ENCODE data around the gene PTPRN2. TPM values are rescaled to one million over a fixed set of nuclear protein-coding genes. Genes with fewer than 3 reads are reported as not detected.
"Not testable (repeated sequence)": the region's sequence is repeated elsewhere in the genome, so short reads cannot be mapped to it uniquely, and the experiment has no call there.

PTPRN2 gene
- total RNA-seq, 2 experiments from 2014 or later: 0.46 to 0.51 TPM

DNA sequence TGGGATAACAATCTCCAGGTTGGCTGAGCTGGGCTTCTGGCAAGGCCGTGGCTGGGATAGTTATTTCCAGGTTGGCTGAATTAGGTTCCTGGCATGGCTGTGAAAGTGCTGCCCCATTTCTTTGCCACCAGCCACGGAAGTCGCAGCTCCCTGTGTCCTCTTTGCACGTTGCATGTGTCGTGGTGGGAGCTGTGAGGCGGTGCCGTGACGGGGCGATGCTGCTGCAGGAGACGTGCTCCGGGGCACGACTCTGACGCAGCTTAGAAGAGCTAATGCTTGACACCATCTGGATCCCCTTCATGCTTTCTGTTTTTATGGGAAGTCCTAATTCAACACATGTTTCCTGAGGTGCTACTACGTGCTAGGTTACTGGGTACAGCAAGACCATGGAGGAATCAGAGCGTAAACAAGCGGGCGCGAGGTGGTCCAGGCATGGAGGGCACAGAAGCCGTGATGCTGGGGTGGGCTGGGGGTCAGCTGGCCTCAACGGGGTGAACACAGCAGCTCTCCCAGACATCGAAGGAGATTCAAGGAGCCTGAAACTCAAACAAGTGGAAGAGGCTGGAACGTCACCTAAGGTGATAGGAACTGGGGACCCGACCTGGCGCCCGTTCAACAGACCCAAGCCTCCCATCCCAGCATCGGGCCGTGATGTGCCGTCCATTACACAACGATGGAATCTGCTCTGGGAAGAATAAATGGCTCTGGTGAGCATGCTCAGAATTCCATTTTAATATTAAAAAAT lies 843.7 kb downstream of the PTPRN2 start:
- DNase-seq (no peak), ATAC-seq (no peak)
- CTCF ChIA-PET: no interaction called here
- intact Hi-C loops (cut with DNase I, micrococcal nuclease): loop anchor here in 1 of 2 experiments (10.0 kb wide), 1 partner anchor 61 kb away; no protein-coding TSS in a partner anchor
- Mint-ChIP-seq H3K36me3 (ENCODE audit: low read depth) (no peaks in the 10 kb centered on the region), H3K27ac (no peak overlapping the region), H3K27me3 (no peaks in the 10 kb centered on the region), H3K4me1 (no peaks in the 10 kb centered on the region), H3K4me3 (no peak overlapping the region), H3K9me3 (ENCODE audit: low read depth) (no peaks in the 10 kb centered on the region)
- POLR2A ChIA-PET: no interaction called here

GRCh38 chr7:157740251-157740798 lies 847.3 kb downstream of the PTPRN2 start:
- Mint-ChIP-seq H3K4me1 (no peaks in the 10 kb centered on the region), H3K27me3 (peaks cover 4% of the 10 kb centered on the region), H3K9me3 (ENCODE audit: low read depth) (no peaks in the 10 kb centered on the region), H3K4me3 (no peak overlapping the region), H3K36me3 (ENCODE audit: low read depth) (no peaks in the 10 kb centered on the region), H3K27ac (no peak overlapping the region)
- POLR2A ChIA-PET: no interaction called here
- CTCF ChIA-PET: interaction anchor here (1.1 kb wide), 1 partner anchor 325 kb away, joined by 4 read pairs; no protein-coding TSS in a partner anchor
- DNase-seq (no peak), ATAC-seq (no peak)
- intact Hi-C loops (cut with DNase I, micrococcal nuclease): loop anchor here in 1 of 2 experiments (10.0 kb wide), 1 partner anchor 64 kb away; no protein-coding TSS in a partner anchor

DNA sequence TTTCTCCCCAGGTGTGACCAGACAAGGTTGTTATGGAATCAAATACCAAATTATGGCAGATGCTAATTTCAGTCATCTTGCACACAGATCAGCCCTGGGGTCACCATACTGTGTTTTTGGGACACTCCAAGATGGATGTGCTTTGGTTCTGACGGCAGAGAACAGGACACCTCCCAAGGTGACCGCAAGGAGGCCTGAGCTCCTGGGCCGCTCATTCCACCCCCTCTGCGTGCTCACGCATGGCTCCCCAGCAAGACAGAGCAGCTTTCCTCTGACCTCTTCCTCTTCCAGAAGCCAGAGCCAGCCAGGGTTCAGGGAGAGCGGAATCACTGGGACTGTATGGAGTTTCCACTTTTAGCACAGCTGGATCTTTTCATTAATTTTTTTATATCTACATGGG lies 848.0 kb downstream of the PTPRN2 start:
- no peak overlapping the region for H3K27ac Mint-ChIP-seq

DNA sequence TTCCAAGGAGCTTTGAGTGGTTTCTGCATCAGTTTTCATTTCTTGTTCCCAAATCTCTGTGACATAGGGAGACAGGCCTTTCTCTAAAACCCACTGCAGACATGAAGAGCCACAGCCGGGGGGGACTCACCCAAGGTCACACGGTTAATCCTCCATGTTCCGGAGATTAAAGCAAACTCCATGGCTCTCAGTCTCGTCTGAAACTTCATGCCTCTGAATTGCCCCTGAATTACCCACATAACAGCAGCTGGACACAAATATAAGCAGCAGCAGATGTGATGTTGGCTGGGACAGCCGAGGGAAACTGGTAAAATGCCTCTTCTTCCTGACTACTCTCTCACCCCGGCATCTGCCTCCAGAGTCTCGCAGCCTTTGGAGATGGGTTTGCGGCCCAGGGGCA lies 848.6 kb downstream of the PTPRN2 start:
- intact Hi-C loops (cut with DNase I, micrococcal nuclease): no loop called here
- no peaks in the 10 kb centered on the region for H3K4me1 Mint-ChIP-seq
- H3K4me3 Mint-ChIP-seq: no peak overlapping the region
- H3K27me3 Mint-ChIP-seq: peaks cover 4% of the 10 kb centered on the region
- POLR2A ChIA-PET: no interaction called here
- no peaks in the 10 kb centered on the region for H3K9me3 Mint-ChIP-seq (ENCODE audit: low read depth)
- ATAC-seq (no peak), DNase-seq (no peak)
- no peak overlapping the region for H3K27ac Mint-ChIP-seq
- H3K36me3 Mint-ChIP-seq (ENCODE audit: low read depth): no peaks in the 10 kb centered on the region
- CTCF ChIA-PET: no interaction called here

More for the DNA sequence above, 848.0 kb downstream of the PTPRN2 start:
- ChIA-PET CTCF (no interaction called here), POLR2A (no interaction called here)
- intact Hi-C loops (cut with DNase I, micrococcal nuclease): loop anchor here in 1 of 2 experiments (10.0 kb wide), 1 partner anchor 65 kb away; no protein-coding TSS in a partner anchor
- no peak for DNase-seq
- Mint-ChIP-seq H3K4me1 (no peaks in the 10 kb centered on the region), H3K4me3 (no peak overlapping the region), H3K27me3 (peaks cover 4% of the 10 kb centered on the region), H3K9me3 (ENCODE audit: low read depth) (no peaks in the 10 kb centered on the region), H3K36me3 (ENCODE audit: low read depth) (no peaks in the 10 kb centered on the region)
- no peak for ATAC-seq

DNA sequence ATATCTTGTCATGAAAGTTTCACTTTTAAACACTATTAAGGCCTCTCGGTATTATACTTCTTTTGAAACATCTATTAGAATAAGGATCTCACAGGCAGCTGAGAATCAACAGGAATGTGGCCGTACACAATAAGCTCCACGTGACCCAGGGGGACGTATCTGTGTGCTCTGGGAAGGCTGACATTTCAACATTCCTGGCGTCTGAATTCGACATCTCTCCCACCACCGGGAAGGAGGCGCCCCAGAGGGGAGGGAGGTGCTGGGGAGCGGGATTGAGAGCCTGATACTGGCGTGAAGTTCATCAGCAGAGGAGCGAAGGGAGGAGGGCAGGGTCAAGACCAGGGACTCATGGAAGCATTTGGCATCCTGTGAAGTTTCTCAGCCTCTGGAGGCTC lies 849.6 kb downstream of the PTPRN2 start:
- H3K4me1 Mint-ChIP-seq: no peaks in the 10 kb centered on the region
- peaks cover 4% of the 10 kb centered on the region for H3K27me3 Mint-ChIP-seq
- no peak overlapping the region for H3K27ac Mint-ChIP-seq
- H3K9me3 Mint-ChIP-seq (ENCODE audit: low read depth): no peaks in the 10 kb centered on the region
- ChIA-PET POLR2A (no interaction called here), CTCF (no interaction called here)
- H3K36me3 Mint-ChIP-seq (ENCODE audit: low read depth): no peaks in the 10 kb centered on the region
- intact Hi-C loops (cut with DNase I, micrococcal nuclease): no loop called here
- no peak overlapping the region for H3K4me3 Mint-ChIP-seq
- DNase-seq: no peak
- ATAC-seq: no peak

- no peak overlapping the region for H3K27ac Mint-ChIP-seq
- POLR2A ChIA-PET: no interaction called here
- no peak for DNase-seq
- no peaks in the 10 kb centered on the region for H3K9me3 Mint-ChIP-seq (ENCODE audit: low read depth)
- no peak overlapping the region for H3K4me3 Mint-ChIP-seq
- H3K4me1 Mint-ChIP-seq: no peaks in the 10 kb centered on the region
- H3K27me3 Mint-ChIP-seq: peaks cover 4% of the 10 kb centered on the region
- ATAC-seq: no peak
- CTCF ChIA-PET: interaction anchor here (0.6 kb wide), 1 partner anchor 7 kb away, joined by 3 read pairs; no protein-coding TSS in a partner anchor
- intact Hi-C loops (cut with DNase I, micrococcal nuclease): no loop called here
- H3K36me3 Mint-ChIP-seq (ENCODE audit: low read depth): no peaks in the 10 kb centered on the region
Measured at GRCh38 chr7:157737151-157738065, 850.2 kb downstream of the PTPRN2 start.

DNA sequence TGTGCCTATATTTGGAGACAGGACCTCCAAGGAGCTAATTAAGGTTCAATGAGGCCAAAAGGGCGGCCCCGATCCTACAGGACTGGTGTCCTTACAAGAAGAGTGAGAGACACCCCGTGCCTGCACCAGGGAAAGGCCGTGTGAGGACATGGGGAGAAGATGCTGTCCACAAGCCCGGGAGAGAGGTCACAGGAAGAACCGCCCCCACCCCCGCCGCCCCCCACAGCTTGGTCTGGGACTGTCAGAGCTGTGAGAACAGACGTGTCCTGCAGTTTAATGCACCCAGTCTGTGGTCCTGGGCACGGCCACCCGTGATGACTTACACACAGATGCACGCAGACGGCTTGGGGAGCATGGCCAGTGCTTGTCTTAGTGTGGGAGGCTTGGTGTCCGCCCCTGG lies 851.3 kb downstream of the PTPRN2 start:
- no peak for ATAC-seq

DNA sequence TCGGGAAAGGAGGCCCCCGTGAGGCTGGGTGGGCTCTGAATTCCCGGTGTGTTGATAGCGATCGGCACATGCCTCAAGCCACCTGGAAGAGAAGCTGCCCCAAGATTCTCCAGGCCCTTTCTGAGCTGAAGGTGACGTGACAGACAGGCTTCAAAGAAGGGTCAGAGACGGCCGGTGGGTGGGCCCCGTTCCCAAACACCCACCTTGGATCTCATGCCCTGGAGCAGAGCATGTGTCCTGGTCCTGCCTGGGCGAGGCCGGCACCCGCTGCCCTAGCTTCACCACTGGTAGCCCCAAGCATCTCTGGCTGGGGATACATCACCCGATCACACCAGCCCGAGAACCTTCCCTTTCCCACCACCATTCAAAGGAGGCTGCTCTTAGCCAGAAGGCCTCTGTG lies 851.8 kb downstream of the PTPRN2 start:
- Mint-ChIP-seq H3K9me3 (ENCODE audit: low read depth) (no peaks in the 10 kb centered on the region), H3K36me3 (ENCODE audit: low read depth) (no peaks in the 10 kb centered on the region), H3K27me3 (peaks cover 4% of the 10 kb centered on the region), H3K4me1 (no peaks in the 10 kb centered on the region), H3K27ac (no peak overlapping the region), H3K4me3 (no peak overlapping the region)
- ChIA-PET CTCF (no interaction called here), POLR2A (no interaction called here)
- intact Hi-C loops (cut with DNase I, micrococcal nuclease): no loop called here
- no peak for DNase-seq
- no peak for ATAC-seq

More for the DNA sequence above, 851.3 kb downstream of the PTPRN2 start:
- intact Hi-C loops (cut with DNase I, micrococcal nuclease): no loop called here
- H3K27me3 Mint-ChIP-seq: peaks cover 4% of the 10 kb centered on the region
- DNase-seq: no peak
- H3K27ac Mint-ChIP-seq: no peak overlapping the region
- H3K4me3 Mint-ChIP-seq: no peak overlapping the region
- CTCF ChIA-PET: no interaction called here
- H3K9me3 Mint-ChIP-seq (ENCODE audit: low read depth): no peaks in the 10 kb centered on the region
- POLR2A ChIA-PET: no interaction called here
- H3K36me3 Mint-ChIP-seq (ENCODE audit: low read depth): no peaks in the 10 kb centered on the region
- no peaks in the 10 kb centered on the region for H3K4me1 Mint-ChIP-seq

DNA sequence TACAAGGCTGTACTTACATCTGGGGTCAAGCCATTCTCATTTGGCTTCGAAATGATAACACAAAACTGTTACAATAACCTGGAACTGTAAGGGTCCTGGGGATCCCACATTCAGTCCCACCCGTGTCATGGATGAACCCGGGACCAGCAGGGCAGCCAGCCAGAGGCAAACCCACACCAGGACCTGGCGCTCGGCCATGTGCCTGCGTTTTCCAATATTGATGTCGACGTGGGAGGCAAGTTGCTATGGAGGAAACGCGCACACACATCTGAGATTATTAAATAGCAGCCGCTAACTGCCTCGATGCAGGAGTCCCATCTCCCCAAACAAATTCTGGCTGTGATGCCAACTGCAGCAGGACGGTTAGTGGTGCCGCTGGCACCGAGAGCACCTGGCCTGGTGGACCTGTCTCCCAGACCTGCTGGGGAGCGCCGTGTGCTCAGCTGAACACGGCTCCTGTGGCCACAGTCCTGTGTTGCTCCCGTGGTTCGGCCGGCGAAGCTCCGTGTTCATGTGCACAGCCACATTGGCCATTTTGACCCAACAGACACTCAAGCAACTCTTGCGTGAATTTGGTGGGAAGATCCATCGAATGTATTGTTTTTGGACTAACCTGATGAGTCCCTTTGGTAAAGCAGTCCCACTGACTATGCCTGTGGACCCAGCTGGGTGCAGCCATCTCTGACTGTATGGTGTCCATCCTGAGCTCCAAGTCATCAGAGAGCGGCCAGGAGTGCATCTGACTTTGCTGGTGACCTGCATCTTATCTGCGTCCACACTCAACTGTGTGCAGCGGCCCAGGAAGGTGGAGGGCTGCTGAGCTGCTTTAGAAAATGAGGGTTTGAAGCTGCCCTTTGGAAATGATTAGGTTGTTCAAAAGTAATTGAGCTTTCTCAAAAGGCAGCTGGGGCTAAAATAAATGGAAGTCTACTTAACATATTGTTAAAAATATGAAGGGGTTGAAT lies 852.7 kb downstream of the PTPRN2 start:
- H3K36me3 Mint-ChIP-seq (ENCODE audit: low read depth): no peaks in the 10 kb centered on the region
- no peaks in the 10 kb centered on the region for H3K4me1 Mint-ChIP-seq
- no peak overlapping the region for H3K27ac Mint-ChIP-seq
- intact Hi-C loops (cut with DNase I, micrococcal nuclease): no loop called here
- ATAC-seq (no peak), DNase-seq (no peak)
- CTCF ChIA-PET: no interaction called here
- POLR2A ChIA-PET: no interaction called here
- H3K27me3 Mint-ChIP-seq: peaks cover 4% of the 10 kb centered on the region
- no peak overlapping the region for H3K4me3 Mint-ChIP-seq
- H3K9me3 Mint-ChIP-seq (ENCODE audit: low read depth): no peaks in the 10 kb centered on the region

DNA sequence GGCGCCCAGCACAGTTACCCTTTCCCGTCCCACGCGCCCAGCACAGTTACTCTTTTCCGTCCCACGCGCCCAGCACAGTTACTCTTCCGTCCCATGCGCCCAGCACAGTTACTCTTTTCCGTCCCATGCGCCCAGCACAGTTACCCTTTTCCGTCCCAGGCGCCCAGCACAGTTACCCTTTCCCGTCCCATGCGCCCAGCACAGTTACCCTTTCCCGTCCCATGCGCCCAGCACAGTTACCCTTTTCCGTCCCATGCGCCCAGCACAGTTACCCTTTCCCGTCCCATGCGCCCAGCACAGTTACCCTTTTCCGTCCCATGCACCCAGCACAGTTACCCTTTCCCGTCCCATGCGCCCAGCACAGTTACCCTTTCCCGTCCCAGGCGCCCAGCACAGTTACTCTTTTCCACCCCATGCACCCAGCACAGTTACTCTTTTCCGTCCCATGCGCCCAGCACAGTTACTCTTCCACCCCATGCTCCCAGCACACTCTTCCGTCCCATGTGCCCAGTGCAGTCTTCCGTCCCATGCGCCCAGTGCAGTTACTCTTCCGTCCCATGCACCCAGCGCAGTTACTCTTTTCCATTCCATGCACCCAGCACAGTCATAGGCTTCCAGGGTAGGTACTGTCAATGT lies 853.7 kb downstream of the PTPRN2 start:
- H3K4me1 Mint-ChIP-seq; H3K27ac Mint-ChIP-seq; DNase-seq; H3K9me3 Mint-ChIP-seq (ENCODE audit: low read depth); ATAC-seq; intact Hi-C loops (cut with DNase I, micrococcal nuclease); CTCF ChIA-PET; H3K36me3 Mint-ChIP-seq (ENCODE audit: low read depth); H3K4me3 Mint-ChIP-seq; H3K27me3 Mint-ChIP-seq; POLR2A ChIA-PET: not testable (repeated sequence)
